HG03460 (cell line): ENCODE data around the gene CREB3L1.

ENCODE experiments used
- ATAC-seq: cut with Tn5 transposase; IDR thresholded peaks from one replicate; pipeline ENCODE4 v1.9.1; 2021; ENCODE audit not compliant: unreplicated experiment

CREB3L1 gene

GRCh38 chr11:46342239-46342638, 64.8 kb downstream of the CREB3L1 start:
- ATAC-seq: no peak

- no peak for ATAC-seq
Measured at GRCh38 chr11:46343520-46343919, 66.1 kb downstream of the CREB3L1 start.

GRCh38 chr11:46345131-46345597, 67.7 kb downstream of the CREB3L1 start:
- no peak for ATAC-seq

- no peak for ATAC-seq
Measured at GRCh38 chr11:46345881-46346484, 68.5 kb downstream of the CREB3L1 start.

GRCh38 chr11:46346886-46347636, 69.6 kb downstream of the CREB3L1 start, which contains the start of gene DGKZ:
TSS of gene DGKZ (plus strand) at chr11:46347463. CDS start at chr11:46347660, 197 bp downstream.
- ATAC-seq: peak; percentile 54

- ATAC-seq: peak; percentile 11
Measured at GRCh38 chr11:46347637-46348311, 70.3 kb downstream of the CREB3L1 start.

GRCh38 chr11:46348566-46349401, 71.3 kb downstream of the CREB3L1 start:
- ATAC-seq: no peak

GRCh38 chr11:46350695-46351094, 73.2 kb downstream of the CREB3L1 start:
- no peak for ATAC-seq

- ATAC-seq: no peak
Measured at GRCh38 chr11:46351148-46351547, 73.7 kb downstream of the CREB3L1 start.

- ATAC-seq: no peak
Measured at GRCh38 chr11:46351606-46352005, 74.1 kb downstream of the CREB3L1 start.

- ATAC-seq: no peak
Measured at GRCh38 chr11:46352063-46352841, 74.8 kb downstream of the CREB3L1 start.

GRCh38 chr11:46353698-46354097, 76.2 kb downstream of the CREB3L1 start:
- ATAC-seq: no peak

GRCh38 chr11:46356924-46357482, 79.5 kb downstream of the CREB3L1 start:
- no peak for ATAC-seq

- ATAC-seq: no peak
Measured at GRCh38 chr11:46357483-46357936, 80.0 kb downstream of the CREB3L1 start.

- ATAC-seq: no peak
Measured at GRCh38 chr11:46359953-46360352, 82.5 kb downstream of the CREB3L1 start.

GRCh38 chr11:46360878-46361277, 83.4 kb downstream of the CREB3L1 start:
- ATAC-seq: peak; percentile 19

- ATAC-seq: peak; percentile 90
Measured at GRCh38 chr11:46361283-46362155, 84.1 kb downstream of the CREB3L1 start.

- ATAC-seq: no peak
Measured at GRCh38 chr11:46362156-46363030, 84.9 kb downstream of the CREB3L1 start.
